NCI-H128 (cell line): ENCODE results near the gene TRAF3.

Source experiments
- DNase-seq: peaks from one replicate; lab custom pipeline; 2025; ENCODE audit not compliant: unreplicated experiment; lab: John Stamatoyannopoulos, UW

The TRAF3 gene

GRCh38 chr14:102777711-102778337, 575 bp downstream of the TRAF3 start:
- no peak for DNase-seq

- DNase-seq = no peak
Observed at GRCh38 chr14:102778338-102779083, 1.3 kb downstream of the TRAF3 start.

- DNase-seq = no peak
Observed at GRCh38 chr14:102779084-102779462, 1.8 kb downstream of the TRAF3 start.

GRCh38 chr14:102779574-102780315, 2.5 kb downstream of the TRAF3 start:
- no peak for DNase-seq

GRCh38 chr14:102781063-102781462, 3.8 kb downstream of the TRAF3 start:
- no peak for DNase-seq

- no peak for DNase-seq
Observed at GRCh38 chr14:102782974-102783373, 5.7 kb downstream of the TRAF3 start.

- no peak for DNase-seq
Observed at GRCh38 chr14:102784892-102785594, 7.8 kb downstream of the TRAF3 start.

- DNase-seq = no peak
Observed at GRCh38 chr14:102785595-102785963, 8.3 kb downstream of the TRAF3 start.

GRCh38 chr14:102786768-102787167, 9.5 kb downstream of the TRAF3 start:
- DNase-seq = no peak

GRCh38 chr14:102789349-102789748, 12.1 kb downstream of the TRAF3 start:
- DNase-seq = no peak

GRCh38 chr14:102793531-102794328, 16.5 kb downstream of the TRAF3 start:
- DNase-seq = no peak

GRCh38 chr14:102795060-102795925, 18.0 kb downstream of the TRAF3 start:
- DNase-seq = no peak

- DNase-seq = no peak
Observed at GRCh38 chr14:102796661-102797190, 19.5 kb downstream of the TRAF3 start.

- no peak for DNase-seq
Observed at GRCh38 chr14:102798926-102799325, 21.7 kb downstream of the TRAF3 start.

GRCh38 chr14:102799684-102800562, 22.7 kb downstream of the TRAF3 start:
- DNase-seq = no peak

GRCh38 chr14:102802834-102803523, 25.7 kb downstream of the TRAF3 start:
- DNase-seq = no peak

- DNase-seq = no peak
Observed at GRCh38 chr14:102804858-102805257, 27.6 kb downstream of the TRAF3 start.

GRCh38 chr14:102805371-102805891, 28.2 kb downstream of the TRAF3 start:
- no peak for DNase-seq
